NK-92 (cell line): Measurements from ENCODE around the gene TAF6.

ENCODE experiments used
- DNase-seq: peaks from one replicate; lab custom pipeline; 2025; ENCODE audit not compliant: unreplicated experiment; lab: John Stamatoyannopoulos, UW

TAF6 gene

GRCh38 chr7:100124301-100125230, 5.4 kb upstream of the TAF6 start:
- DNase-seq, result no peak

DNA sequence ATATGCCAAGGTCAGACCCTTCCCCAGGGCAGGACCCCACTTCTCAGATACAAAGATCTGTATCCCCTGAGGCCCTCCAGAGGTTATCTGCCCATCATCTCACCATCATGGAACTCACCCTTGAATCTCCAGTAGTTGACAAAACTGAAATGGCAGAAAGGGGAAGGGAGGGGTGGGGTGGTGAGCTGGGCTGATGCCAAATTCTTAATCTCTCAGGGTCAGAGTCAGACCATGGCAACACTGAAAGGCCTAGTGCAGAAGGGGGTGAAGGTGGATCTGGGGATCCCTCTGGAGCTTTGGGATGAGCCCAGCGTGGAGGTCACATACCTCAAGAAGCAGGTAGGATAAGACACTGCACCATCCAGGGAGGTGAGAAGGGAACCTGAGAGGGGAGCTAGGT, 3.4 kb upstream of the TAF6 start:
- DNase-seq, result no peak

- no peak for DNase-seq
Observed at GRCh38 chr7:100122067-100122466, 2.9 kb upstream of the TAF6 start.

DNA sequence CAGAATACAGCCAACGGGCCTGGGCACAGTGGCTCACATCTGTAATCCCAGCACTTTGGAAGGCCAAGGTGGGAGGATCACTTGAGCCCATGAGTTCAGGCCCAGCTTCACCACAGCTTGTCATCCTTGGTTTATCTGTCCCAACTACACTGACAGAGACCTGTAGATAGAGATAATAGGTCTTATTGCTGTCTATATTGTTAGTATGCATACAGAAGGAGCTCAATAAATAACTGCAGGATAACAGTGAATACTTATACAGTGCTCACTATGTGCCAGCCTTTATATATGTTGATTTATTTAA, 1.5 kb upstream of the TAF6 start:
- DNase-seq, result no peak

- no peak for DNase-seq
Observed at GRCh38 chr7:100119970-100120732, 993 bp upstream of the TAF6 start.

- DNase-seq, result no peak
Observed at GRCh38 chr7:100118388-100119071, 628 bp downstream of the TAF6 start.

DNA sequence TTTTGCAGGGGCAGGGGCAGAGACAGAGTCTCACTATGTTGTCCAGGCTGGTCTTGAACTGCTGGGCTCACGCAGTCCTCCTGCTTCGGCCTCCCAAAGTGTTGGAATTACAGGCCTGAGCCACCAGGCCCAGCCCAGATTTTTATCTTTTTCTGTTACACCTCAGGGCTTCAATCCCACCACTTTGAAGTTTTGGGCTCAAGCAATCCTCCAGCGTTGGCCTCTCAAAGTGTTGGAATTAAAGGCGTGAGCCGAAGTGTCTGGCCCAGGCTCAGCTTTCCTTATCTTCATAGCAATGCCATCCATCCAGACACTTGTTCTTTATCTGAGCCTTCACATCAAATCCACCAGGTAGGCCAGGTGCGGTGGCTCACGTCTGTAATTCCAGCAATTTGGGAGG, 4.1 kb downstream of the TAF6 start:
- DNase-seq, result no peak

GRCh38 chr7:100111914-100112313, 7.2 kb downstream of the TAF6 start:
- no peak for DNase-seq

DNA sequence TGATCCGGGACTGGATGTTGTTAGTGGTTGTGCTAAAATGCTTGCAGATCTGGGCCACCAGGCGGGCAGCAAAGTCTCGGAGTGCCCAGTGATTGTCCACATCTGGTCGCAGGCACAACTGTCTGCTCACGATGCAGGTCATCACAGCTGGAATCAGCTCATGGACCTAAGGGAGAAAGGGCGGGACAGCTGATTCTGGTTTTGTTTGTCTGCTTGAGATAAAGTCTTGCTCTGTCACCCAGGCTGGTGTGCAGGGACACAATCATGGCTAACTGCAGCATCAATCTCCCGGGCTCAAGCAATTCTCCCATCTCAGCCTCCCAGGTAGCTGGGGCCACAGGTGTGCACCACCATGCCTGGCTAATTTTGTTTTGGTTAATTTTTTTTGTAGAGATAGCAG, 8.0 kb downstream of the TAF6 start:
- DNase-seq, result no peak

DNA sequence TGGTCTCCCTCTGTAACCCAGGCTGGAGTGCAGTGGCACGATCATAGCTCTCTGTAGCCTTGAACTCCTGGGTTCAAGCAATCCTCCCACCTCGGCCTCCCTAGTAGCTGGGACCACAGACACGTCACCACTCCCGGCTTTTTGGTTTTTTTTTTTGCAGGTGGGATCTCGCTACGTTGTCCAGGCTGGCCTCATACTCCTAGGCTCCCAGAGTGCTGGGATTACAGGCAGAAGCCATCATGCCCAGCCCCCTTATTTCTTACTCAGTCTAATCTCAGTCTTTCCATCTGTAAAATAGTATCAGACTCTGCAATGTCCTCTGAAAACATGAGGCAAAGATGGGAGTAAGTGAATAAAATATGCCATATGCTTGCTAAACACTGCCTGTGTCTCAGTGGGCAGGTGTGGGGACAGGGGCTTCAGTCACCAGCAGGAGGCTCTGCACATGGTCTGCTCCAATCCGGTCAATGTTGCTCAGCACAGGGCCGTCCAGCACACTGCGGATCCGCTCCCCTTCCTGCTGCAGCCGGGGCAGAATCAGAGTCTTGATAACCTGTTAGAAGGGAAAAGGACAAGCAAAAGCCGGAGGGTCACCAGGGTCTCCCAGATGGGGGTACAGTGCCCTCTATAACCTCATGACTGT, 9.5 kb downstream of the TAF6 start:
- DNase-seq, result no peak

- no peak for DNase-seq
Observed at GRCh38 chr7:100107890-100108289, 11.3 kb downstream of the TAF6 start.

- no peak for DNase-seq
Observed at GRCh38 chr7:100107125-100107737, 11.9 kb downstream of the TAF6 start.

- DNase-seq, result no peak
Observed at GRCh38 chr7:100106633-100107032, 12.5 kb downstream of the TAF6 start.

- no peak for DNase-seq
Observed at GRCh38 chr7:100105534-100105933, 13.6 kb downstream of the TAF6 start.

GRCh38 chr7:100102950-100103840, 16.0 kb downstream of the TAF6 start:
- DNase-seq, result no peak

GRCh38 chr7:100101016-100101862, 17.9 kb downstream of the TAF6 start, which contains the start of the genes AP4M1 and MCM7:
Gene AP4M1 (plus strand): TSS chr7:100101643. CDS start chr7:100101715, 72 bp downstream.
Gene MCM7 (minus strand): TSS chr7:100101397. CDS start chr7:100101294, 103 bp downstream.
- DNase-seq, result peak; percentile 80

DNA sequence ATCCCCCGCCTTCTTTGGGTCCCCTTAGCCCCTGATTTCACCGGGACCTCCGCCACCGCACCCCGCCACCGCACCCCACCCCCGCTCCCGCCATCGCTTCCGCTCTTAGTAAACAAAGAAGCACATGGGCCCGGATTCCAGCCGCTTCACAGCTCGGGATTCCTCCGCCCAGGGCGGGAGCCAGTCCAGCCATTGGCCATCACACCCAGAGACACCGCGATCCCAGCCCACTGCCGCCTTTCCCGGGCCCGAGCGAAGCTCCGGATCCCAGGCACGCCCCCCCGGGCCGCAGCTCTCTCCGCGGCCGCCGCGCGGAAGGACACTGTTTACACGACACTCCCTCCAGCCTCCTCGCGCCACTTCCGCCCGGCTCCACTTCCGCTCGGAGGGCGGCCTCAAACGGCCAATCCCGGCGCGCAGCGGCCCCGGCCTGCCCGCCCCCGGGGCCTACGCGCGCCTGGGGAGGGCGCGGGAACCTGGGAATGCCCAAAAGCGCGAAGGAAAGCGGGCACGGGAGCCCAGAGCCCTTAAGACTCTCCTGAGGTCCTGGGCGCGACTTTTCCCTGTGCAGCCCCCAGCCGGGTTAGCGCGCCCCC, 18.6 kb downstream of the TAF6 start:
- no peak for DNase-seq

GRCh38 chr7:100099452-100099851, 19.7 kb downstream of the TAF6 start:
- DNase-seq, result no peak
